HCT116 (cell line): Measurements from ENCODE around the gene RIC8B. TPM values are rescaled to one million over a fixed set of nuclear protein-coding genes. Genes with fewer than 3 reads are reported as not detected.

ENCODE experiments used
- ATAC-seq: fragments of 200-7000 bp; cut with Tn5 transposase; 2 replicates; pipeline ENCODE4 v1.9.1; 2020; ENCODE audit warnings: mild to moderate bottlenecking, moderate library complexity
- BruUV-seq: library from RNA; stranded (reverse); fragments of 400-500 nt; replicated peaks from 2 replicates; lab custom pipeline; 2021; lab: Mats Ljungman, UMichigan
- CTCF ChIA-PET: fragments of 300-600 bp; sonication (Branson Sonifier 250); formaldehyde crosslinking; loops from one replicate; lab custom pipeline; 2021; ENCODE audit warnings: antibody characterized with exemption; lab: Charles Lee
- POLR2A ChIA-PET: fragments of 300-600, 350-600 bp; sonication (Branson Sonifier 250); formaldehyde crosslinking; loops from one replicate; lab custom pipeline; 2021; ENCODE audit warnings: antibody characterized with exemption; lab: Charles Lee
- RAD21 ChIA-PET, 2 experiments: fragments of 300-600 bp; sonication (Branson Sonifier 250); formaldehyde crosslinking; loops; one replicate each; lab custom pipeline; 2023; ENCODE audit warnings: low total read pairs in 2 of 2; ENCODE audit not compliant: uncharacterized antibody in 2 of 2, unreplicated experiment in 2 of 2, low non-redundant PET in 1 of 2; lab: Charles Lee
- DNase-seq: peaks from one replicate; pipeline ENCODE4 v3.0.0-alpha.2; 2010; ENCODE audit warnings: low read depth, low spot score
- H2AFZ ChIP-seq: fragments of 200-600 bp; shearing (Covaris generic), sonication (generic); 2 replicates; pipeline ENCODE4 v1.6.1; 2017; ENCODE audit warnings: low read depth, mixed run types, mixed read lengths, antibody characterized with exemption, low read length; ENCODE audit not compliant: poor library complexity, severe bottlenecking
- H3K27ac ChIP-seq: 2 replicates; pipeline ENCODE4 v1.5.1; 2012; ENCODE audit warnings: low read depth, low read length
- H3K27me3 ChIP-seq: fragments of 200-600 bp; sonication (generic); 2 replicates; pipeline ENCODE4 v1.6.1; 2016; ENCODE audit warnings: mixed run types, low read length, mixed read lengths; ENCODE audit not compliant: insufficient read depth
- H3K36me3 ChIP-seq, 2 experiments: fragments of 200-500 bp in 1 of 2; fragments of 200-600 bp in 1 of 2; sonication (Bioruptor generic) in 1 of 2; sonication (generic) in 1 of 2; 2 replicates each; pipeline versions ENCODE4 v1.5.1 to v1.6.1; 2014 to 2016; ENCODE audit warnings: low read length in 2 of 2, inconsistent platforms in 1 of 2, mixed read lengths in 1 of 2, mixed run types in 1 of 2; ENCODE audit not compliant: insufficient read depth in 2 of 2, control insufficient read depth in 1 of 2
- H3K4me1 ChIP-seq, 2 experiments: fragments of 200-600 bp in 1 of 2; sonication (generic) in 1 of 2; 2 replicates each; pipeline versions ENCODE4 v1.5.1 to v1.6.1; 2012 to 2017; ENCODE audit warnings: low read length in 2 of 2, inconsistent platforms in 1 of 2, mild to moderate bottlenecking in 1 of 2, mixed read lengths in 1 of 2, mixed run types in 1 of 2, moderate library complexity in 1 of 2; ENCODE audit not compliant: insufficient read depth in 2 of 2, control insufficient read depth in 1 of 2
- H3K4me2 ChIP-seq: fragments of 200-600 bp; sonication (generic); 2 replicates; pipeline ENCODE4 v1.6.1; 2017; ENCODE audit warnings: mixed run types, low read length, mixed read lengths
- H3K4me3 ChIP-seq, 2 experiments: fragments of 200-600 bp in 1 of 2; sonication (generic) in 1 of 2; replicated peaks in 1 of 2; 2 replicates each; pipeline ENCODE4 v1.5.1; 2011 to 2016; ENCODE audit warnings: low read length in 2 of 2, control low read depth in 1 of 2, low read depth in 1 of 2, mild to moderate bottlenecking in 1 of 2, mixed read lengths in 1 of 2, mixed run types in 1 of 2
- H3K79me2 ChIP-seq: fragments of 200-600 bp; sonication (generic); 2 replicates; pipeline ENCODE4 v1.6.1; 2017; ENCODE audit warnings: mild to moderate bottlenecking, mixed run types, low read length, moderate library complexity, mixed read lengths; ENCODE audit not compliant: insufficient read depth
- H3K9ac ChIP-seq: fragments of 200-600 bp; sonication (generic); 2 replicates; pipeline ENCODE4 v1.6.1; 2016; ENCODE audit warnings: low read length, mixed read lengths
- H3K9me2 ChIP-seq: fragments of 200-600 bp; sonication (generic), shearing (Covaris generic); 2 replicates; pipeline ENCODE4 v1.6.1; 2017; ENCODE audit warnings: mixed run types, mild to moderate bottlenecking, moderate library complexity; ENCODE audit not compliant: insufficient read depth
- H3K9me3 ChIP-seq, 2 experiments: fragments of 200-500 bp in 1 of 2; fragments of 200-600 bp in 1 of 2; sonication (Bioruptor generic) in 1 of 2; sonication (generic) in 1 of 2; 2 replicates each; pipeline ENCODE4 v1.6.1; 2014 to 2017; ENCODE audit warnings: low read length in 2 of 2, mixed read lengths in 2 of 2, inconsistent platforms in 1 of 2, low read depth in 1 of 2, mild to moderate bottlenecking in 1 of 2, mixed run types in 1 of 2, moderate library complexity in 1 of 2; ENCODE audit not compliant: control insufficient read depth in 1 of 2, insufficient read depth in 1 of 2
- H4K20me1 ChIP-seq: fragments of 200-600 bp; sonication (generic), shearing (Covaris generic); 2 replicates; pipeline ENCODE4 v1.6.1; 2017; ENCODE audit warnings: mixed run types, mild to moderate bottlenecking, moderate library complexity; ENCODE audit not compliant: insufficient read depth
- SP1 ChIP-seq: IDR thresholded peaks from 2 replicates; pipeline ENCODE4 v1.6.1; 2012; ENCODE audit warnings: low read depth
- intact Hi-C: fragments of 100-400 bp; cut with micrococcal nuclease; formaldehyde crosslinking; loops from 2 replicates; pipeline ENCODE4 v1.10.0; 2022
- total RNA-seq: library from RNA; stranded (reverse); gene quantifications from one replicate; pipeline ENCODE4 v1.2.1, GENCODE V29; 2021; ENCODE audit not compliant: unreplicated experiment
- TF ChIP-seq, protein P1 (sequence below): IDR thresholded peaks from 2 replicates; pipeline ENCODE4 v1.6.1; 2012; ENCODE audit warnings: low read depth

The RIC8B gene
- total RNA-seq, 1 experiment from 2014 or later, result 16.7 TPM

- CTCF ChIA-PET, result no interaction called here
These were observed 16.7 kb upstream of the RIC8B start for GRCh38 chr12:106757623-106758348.

More at GRCh38 chr12:106757623-106758348, 16.7 kb upstream of the RIC8B start:
- Histone ChIP-seq H3K9me3 (no peaks in the 10 kb centered on the region), H3K9ac (no peak overlapping the region), H3K9me2 (no peaks in the 10 kb centered on the region), H2AFZ (no peak overlapping the region), H3K79me2 (no peaks in the 10 kb centered on the region), H3K4me1 (no peaks in the 10 kb centered on the region), H3K36me3 (no peaks in the 10 kb centered on the region), H4K20me1 (no peaks in the 10 kb centered on the region), H3K27me3 (no peaks in the 10 kb centered on the region), H3K4me3 (no peak overlapping the region), H3K4me2 (no peak overlapping the region), H3K27ac (no peak overlapping the region)
- DNase-seq, result no peak
- ATAC-seq, result no peak
- BruUV-seq, result no TSS peak
- POLR2A ChIA-PET, result no interaction called here
- RAD21 ChIA-PET, result no interaction called here
- intact Hi-C loops, result no loop called here
- no peak for TF ChIP-seq SP1
- TF ChIP-seq, protein P1, sequence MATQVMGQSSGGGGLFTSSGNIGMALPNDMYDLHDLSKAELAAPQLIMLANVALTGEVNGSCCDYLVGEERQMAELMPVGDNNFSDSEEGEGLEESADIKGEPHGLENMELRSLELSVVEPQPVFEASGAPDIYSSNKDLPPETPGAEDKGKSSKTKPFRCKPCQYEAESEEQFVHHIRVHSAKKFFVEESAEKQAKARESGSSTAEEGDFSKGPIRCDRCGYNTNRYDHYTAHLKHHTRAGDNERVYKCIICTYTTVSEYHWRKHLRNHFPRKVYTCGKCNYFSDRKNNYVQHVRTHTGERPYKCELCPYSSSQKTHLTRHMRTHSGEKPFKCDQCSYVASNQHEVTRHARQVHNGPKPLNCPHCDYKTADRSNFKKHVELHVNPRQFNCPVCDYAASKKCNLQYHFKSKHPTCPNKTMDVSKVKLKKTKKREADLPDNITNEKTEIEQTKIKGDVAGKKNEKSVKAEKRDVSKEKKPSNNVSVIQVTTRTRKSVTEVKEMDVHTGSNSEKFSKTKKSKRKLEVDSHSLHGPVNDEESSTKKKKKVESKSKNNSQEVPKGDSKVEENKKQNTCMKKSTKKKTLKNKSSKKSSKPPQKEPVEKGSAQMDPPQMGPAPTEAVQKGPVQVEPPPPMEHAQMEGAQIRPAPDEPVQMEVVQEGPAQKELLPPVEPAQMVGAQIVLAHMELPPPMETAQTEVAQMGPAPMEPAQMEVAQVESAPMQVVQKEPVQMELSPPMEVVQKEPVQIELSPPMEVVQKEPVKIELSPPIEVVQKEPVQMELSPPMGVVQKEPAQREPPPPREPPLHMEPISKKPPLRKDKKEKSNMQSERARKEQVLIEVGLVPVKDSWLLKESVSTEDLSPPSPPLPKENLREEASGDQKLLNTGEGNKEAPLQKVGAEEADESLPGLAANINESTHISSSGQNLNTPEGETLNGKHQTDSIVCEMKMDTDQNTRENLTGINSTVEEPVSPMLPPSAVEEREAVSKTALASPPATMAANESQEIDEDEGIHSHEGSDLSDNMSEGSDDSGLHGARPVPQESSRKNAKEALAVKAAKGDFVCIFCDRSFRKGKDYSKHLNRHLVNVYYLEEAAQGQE, result no peak
